Coronary artery (tissue), 2 donors: Measurements from ENCODE around the gene NAV1.

ENCODE experiments used
- DNase-seq: peaks from one replicate; pipeline ENCODE4 v3.0.0-alpha.2; 2017; ENCODE audit warnings: low spot score
- H3K27ac ChIP-seq, 2 donors: fragments of 200-600 bp; sonication (generic); one replicate each; pipeline ENCODE4 v1.5.1; 2016 to 2019
- H3K4me3 ChIP-seq: fragments of 200-600 bp; sonication (generic); 2 replicates; pipeline ENCODE4 v1.5.1; 2016; ENCODE audit warnings: mild to moderate bottlenecking, moderate library complexity
- CTCF ChIP-seq: fragments of 200-600 bp; sonication (generic); IDR thresholded peaks from one replicate; pipeline ENCODE4 v1.5.1; 2019; ENCODE audit warnings: antibody characterized with exemption

Gene NAV1

GRCh38 chr1:201535919-201536245 lies 3.0 kb upstream of the NAV1 start:
- DNase-seq, result no peak
- no peak for TF ChIP-seq CTCF
- H3K27ac ChIP-seq, result peak overlapping the region; percentile 8 to 84
- H3K4me3 ChIP-seq, result no peak overlapping the region

GRCh38 chr1:201536558-201536957 lies 2.4 kb upstream of the NAV1 start:
- Histone ChIP-seq H3K27ac (peak overlapping the region; percentile 8 to 84), H3K4me3 (no peak overlapping the region)
- no peak for TF ChIP-seq CTCF
- DNase-seq, result peak; percentile 73

GRCh38 chr1:201537028-201537427 lies 1.9 kb upstream of the NAV1 start:
- DNase-seq, result no peak
- TF ChIP-seq CTCF, result no peak
- Histone ChIP-seq H3K27ac (peak overlapping the region; percentile 8 to 84), H3K4me3 (no peak overlapping the region)

GRCh38 chr1:201537467-201537866 lies 1.5 kb upstream of the NAV1 start:
- no peak for TF ChIP-seq CTCF
- peak overlapping the region in 1 of 2 donors; percentile 89 for H3K27ac ChIP-seq
- DNase-seq, result no peak
- no peak overlapping the region for H3K4me3 ChIP-seq

GRCh38 chr1:201537891-201538611 lies 876 bp upstream of the NAV1 start:
- H3K27ac ChIP-seq, result peak overlapping the region; percentile 66 to 89
- peak overlapping the region; percentile 92 for H3K4me3 ChIP-seq
- no peak for DNase-seq
- TF ChIP-seq CTCF, result no peak

- TF ChIP-seq CTCF, result no peak
- Histone ChIP-seq H3K27ac (peak overlapping the region; percentile 66 to 89), H3K4me3 (peak overlapping the region; percentile 92)
- DNase-seq, result peak; percentile 75
Observed at GRCh38 chr1:201539561-201540431, 869 bp downstream of the NAV1 start.
